IMR-90 (cell line): ENCODE results near the gene DOK3. TPM values are rescaled to one million over a fixed set of nuclear protein-coding genes. Genes with fewer than 3 reads are reported as not detected.

ENCODE experiments used
- ATAC-seq: fragments of 200-7000 bp; cut with Tn5 transposase; 2 replicates; pipeline ENCODE4 v1.9.1; 2020; ENCODE audit warnings: low read depth, mild to moderate bottlenecking, moderate library complexity
- BruUV-seq: library from RNA; stranded (reverse); fragments of 400-500 nt; replicated peaks from 2 replicates; lab custom pipeline; 2021; lab: Mats Ljungman, UMichigan
- CTCF ChIA-PET: fragments of 300-600 bp; formaldehyde crosslinking; extraction: SDS; loops from one replicate; lab custom pipeline; 2021; ENCODE audit warnings: antibody characterized with exemption; lab: Yijun Ruan, JAX
- POLR2A ChIA-PET: fragments of 300-600 bp; sonication (Branson Sonifier 250); formaldehyde crosslinking; loops from one replicate; lab custom pipeline; 2022; ENCODE audit warnings: antibody characterized with exemption; ENCODE audit not compliant: unreplicated experiment; lab: Charles Lee
- DNase-seq: peaks from one replicate; pipeline ENCODE4 v3.0.0; 2013
- H2AFZ ChIP-seq: replicated peaks from 2 replicates; pipeline ENCODE3; 2013; ENCODE audit warnings: low read length, mild to moderate bottlenecking; ENCODE audit not compliant: poor library complexity
- H2AK5ac ChIP-seq: 2 replicates; pipeline ENCODE4 v1.6.1; 2013; ENCODE audit warnings: low read depth, low read length, inconsistent platforms
- H2AK9ac ChIP-seq: replicated peaks from 2 replicates; pipeline ENCODE3; 2013; ENCODE audit warnings: mild to moderate bottlenecking, low read depth, low read length, moderate library complexity; ENCODE audit not compliant: poor library complexity
- H2BK120ac ChIP-seq: 2 replicates; pipeline ENCODE4 v1.6.1; 2013; ENCODE audit warnings: low read depth, low read length, inconsistent platforms
- H2BK15ac ChIP-seq: 3 replicates; pipeline ENCODE4 v1.6.1; 2013; ENCODE audit warnings: low read depth, low read length, inconsistent platforms
- H2BK20ac ChIP-seq: 2 replicates; pipeline ENCODE4 v1.6.1; 2013; ENCODE audit warnings: low read depth, mild to moderate bottlenecking, inconsistent platforms, low read length, moderate library complexity
- H2BK5ac ChIP-seq: 2 replicates; pipeline ENCODE4 v1.6.1; 2013; ENCODE audit warnings: mild to moderate bottlenecking, low read depth, low read length, inconsistent platforms; ENCODE audit not compliant: poor library complexity, severe bottlenecking
- H3K14ac ChIP-seq: replicated peaks from 2 replicates; pipeline ENCODE4 v1.6.1; 2013; ENCODE audit warnings: low read depth, low read length, inconsistent platforms
- H3K18ac ChIP-seq: 2 replicates; pipeline ENCODE4 v1.6.1; 2013; ENCODE audit warnings: low read depth, low read length, control low read depth
- H3K23ac ChIP-seq: 2 replicates; pipeline ENCODE4 v1.6.1; 2013; ENCODE audit warnings: low read depth, low read length, inconsistent platforms
- H3K27ac ChIP-seq: 2 replicates; pipeline ENCODE4 v1.5.1; 2013; ENCODE audit warnings: mild to moderate bottlenecking, control low read depth, low read length; ENCODE audit not compliant: insufficient read depth
- H3K27me3 ChIP-seq: 2 replicates; pipeline ENCODE4 v1.6.1; 2013; ENCODE audit warnings: low read length; ENCODE audit not compliant: control insufficient read depth, insufficient read depth
- H3K36me3 ChIP-seq: 2 replicates; pipeline ENCODE4 v1.6.1; 2013; ENCODE audit warnings: low read length, mixed read lengths; ENCODE audit not compliant: control insufficient read depth, insufficient read depth
- H3K4ac ChIP-seq: 2 replicates; pipeline ENCODE4 v1.6.1; 2013; ENCODE audit warnings: low read depth, low read length, inconsistent platforms
- H3K4me1 ChIP-seq: 2 replicates; pipeline ENCODE4 v1.6.1; 2013; ENCODE audit warnings: low read length, mixed read lengths; ENCODE audit not compliant: control insufficient read depth, insufficient read depth
- H3K4me2 ChIP-seq: 2 replicates; pipeline ENCODE4 v1.6.1; 2013; ENCODE audit warnings: low read depth, mild to moderate bottlenecking, control low read depth, low read length, moderate library complexity
- H3K4me3 ChIP-seq: 2 replicates; pipeline ENCODE4 v1.5.1; 2013; ENCODE audit warnings: low read depth, mild to moderate bottlenecking, control low read depth, low read length, moderate library complexity; ENCODE audit not compliant: insufficient read depth
- H3K56ac ChIP-seq: 2 replicates; pipeline ENCODE4 v1.6.1; 2013; ENCODE audit warnings: low read length, inconsistent platforms; ENCODE audit not compliant: insufficient read depth; ENCODE audit errors: extremely low read depth
- H3K79me1 ChIP-seq, 2 experiments: 2 replicates each; pipeline ENCODE4 v1.6.1; 2013; ENCODE audit warnings: low read length in 2 of 2, inconsistent platforms in 1 of 2, low read depth in 1 of 2
- H3K9ac ChIP-seq: 2 replicates; pipeline ENCODE4 v1.6.1; 2013; ENCODE audit warnings: low read depth, low read length, control low read depth
- H3K9me1 ChIP-seq: 2 replicates; pipeline ENCODE4 v1.6.1; 2013; ENCODE audit warnings: low read length, inconsistent platforms; ENCODE audit not compliant: insufficient read depth
- H3K9me3 ChIP-seq: 2 replicates; pipeline ENCODE4 v1.6.1; 2013; ENCODE audit warnings: low read length; ENCODE audit not compliant: control insufficient read depth, insufficient read depth
- H4K20me1 ChIP-seq: 2 replicates; pipeline ENCODE4 v1.6.1; 2013; ENCODE audit warnings: low read length, inconsistent platforms; ENCODE audit not compliant: insufficient read depth
- H4K5ac ChIP-seq: 2 replicates; pipeline ENCODE4 v1.6.1; 2013; ENCODE audit warnings: mild to moderate bottlenecking, low read depth, low read length, control low read depth
- H4K8ac ChIP-seq, 2 experiments: 2 replicates each; pipeline ENCODE4 v1.6.1; 2013; ENCODE audit warnings: low read depth in 2 of 2, low read length in 2 of 2, control low read depth in 1 of 2, inconsistent platforms in 1 of 2
- H4K91ac ChIP-seq: 2 replicates; pipeline ENCODE4 v1.6.1; 2013; ENCODE audit warnings: low read depth, low read length, inconsistent platforms; ENCODE audit not compliant: insufficient read depth
- BHLHE40 ChIP-seq: fragments of 150-350 bp; IDR thresholded peaks from 2 replicates; pipeline ENCODE4 v1.6.1; 2016; ENCODE audit warnings: mild to moderate bottlenecking, low read depth, low read length
- CEBPB ChIP-seq: IDR thresholded peaks from 2 replicates; pipeline ENCODE4 v1.6.1; 2012; ENCODE audit warnings: low read depth, low read length, improper control_type of control experiment
- CHD1 ChIP-seq: IDR thresholded peaks from 2 replicates; pipeline ENCODE4 v1.6.1; 2012; ENCODE audit warnings: low read depth, low read length, improper control_type of control experiment
- FOS ChIP-seq: fragments of 150-350 bp; IDR thresholded peaks from 2 replicates; pipeline ENCODE4 v1.6.1; 2016; ENCODE audit warnings: low read depth, low read length
- MAFK ChIP-seq: IDR thresholded peaks from 2 replicates; pipeline ENCODE4 v1.6.1; 2012; ENCODE audit warnings: low read depth, low read length, improper control_type of control experiment
- MAZ ChIP-seq: IDR thresholded peaks from 2 replicates; pipeline ENCODE4 v1.6.1; 2012; ENCODE audit warnings: low read depth, mild to moderate bottlenecking, low read length, improper control_type of control experiment, moderate library complexity, borderline replicate concordance
- NFE2L2 ChIP-seq: fragments of 150-350 bp; IDR thresholded peaks from 2 replicates; pipeline ENCODE4 v1.6.1; 2016; ENCODE audit warnings: low read depth, mild to moderate bottlenecking, low read length
- RFX5 ChIP-seq: IDR thresholded peaks from 2 replicates; pipeline ENCODE4 v1.8.0; 2012; ENCODE audit warnings: low read depth, mild to moderate bottlenecking, low read length, moderate library complexity
- SMC3 ChIP-seq: fragments of 150-350 bp; IDR thresholded peaks from 2 replicates; pipeline ENCODE4 v1.6.1; 2016; ENCODE audit warnings: low read depth, mild to moderate bottlenecking, antibody characterized with exemption, low read length, moderate library complexity
- WGBS, 2 experiments: methylation state at CpG; one replicate each; pipeline versions ENCODE4 v1.1.5 to v1.1.7; 2013; ENCODE audit warnings: missing lambda C conversion rate in 2 of 2; ENCODE audit not compliant: insufficient read length in 1 of 2; ENCODE audit errors: extremely low coverage in 2 of 2; 5-methylcytosine and 5-hydroxymethylcytosine counted together
- dilution Hi-C: fragments of 300-500 bp; cut with HindIII; formaldehyde crosslinking; loops from one replicate; pipeline ENCODE4 v1.14.3; 2018; ENCODE audit warnings: low sequenced_read_pairs; ENCODE audit not compliant: unreplicated experiment
- in situ Hi-C: fragments of 300-500 bp; cut with MboI; formaldehyde crosslinking; loops from 3 replicates; pipeline ENCODE4 v1.14.3; 2019; ENCODE audit warnings: low sequenced_read_pairs, inconsistent platforms, mixed read lengths
- intact Hi-C: fragments of 100-400 bp; cut with micrococcal nuclease; formaldehyde crosslinking; loops from 2 replicates; pipeline ENCODE4 v1.10.0; 2022
- polyA plus RNA-seq, 3 experiments: library from polyadenylated mRNA; depleted of rRNA; stranded (reverse); fragments of >200 nt; gene quantifications; 2 replicates each; pipeline ENCODE4 v1.2.3, GENCODE V29; 2012; ENCODE audit warnings: low replicate concordance in 1 of 3
- total RNA-seq: library from RNA; depleted of rRNA; stranded (reverse); fragments of >200 nt; gene quantifications from 2 replicates; pipeline ENCODE4 v1.2.3, GENCODE V29; 2012
- TF ChIP-seq, protein P1 (sequence below): fragments of 150-350 bp; IDR thresholded peaks from 2 replicates; pipeline ENCODE4 v1.6.1; 2017; ENCODE audit warnings: mild to moderate bottlenecking, antibody characterized with exemption, low read length, low read depth
- TF ChIP-seq, protein P2 (sequence below): conservative IDR thresholded peaks from 2 replicates; pipeline ENCODE4 v1.5.1; 2012; ENCODE audit warnings: mild to moderate bottlenecking, low read depth, low read length, improper control_type of control experiment
- TF ChIP-seq, protein P3 (sequence below): fragments of 150-350 bp; IDR thresholded peaks from 2 replicates; pipeline ENCODE4 v1.6.1; 2016; ENCODE audit warnings: low read depth, mild to moderate bottlenecking, low read length, moderate library complexity, borderline replicate concordance

Gene DOK3
- total and polyA plus RNA-seq, 2 of the 4 experiments (the other 2 are of a cell fraction): 0.54 to 3.9 TPM

DNA sequence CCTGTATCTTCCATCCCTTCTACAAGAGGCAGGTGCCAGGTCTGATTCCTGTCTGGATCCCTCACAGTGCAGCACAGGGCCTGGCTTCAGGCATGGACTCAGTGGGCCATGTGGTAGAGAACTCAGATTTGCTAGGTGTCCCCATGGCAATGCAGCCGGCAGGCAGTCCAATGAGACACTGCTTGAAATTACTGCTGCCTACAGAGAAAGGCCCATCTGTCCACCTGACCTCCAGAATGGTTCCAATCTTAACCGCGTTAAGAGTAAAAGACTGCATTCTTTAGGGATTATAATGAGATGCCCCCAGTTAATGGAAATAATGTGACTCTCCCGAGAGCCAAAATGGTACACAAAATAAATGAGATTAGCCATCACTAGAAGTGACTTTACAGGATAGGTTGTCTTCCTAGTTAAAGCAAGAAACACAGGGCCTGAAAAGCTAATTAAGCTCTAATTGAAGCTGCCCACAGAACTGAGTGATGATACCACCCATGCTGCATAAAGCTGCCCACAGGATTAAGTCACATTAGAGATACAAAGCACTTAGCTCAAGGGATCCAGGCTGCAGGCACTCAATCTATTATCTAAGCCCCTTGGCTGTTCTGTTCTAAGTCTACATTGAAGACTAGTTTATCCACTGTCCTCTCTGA is 33.3 kb upstream of the DOK3 start (continued):
- no peak for TF ChIP-seq BHLHE40

DNA sequence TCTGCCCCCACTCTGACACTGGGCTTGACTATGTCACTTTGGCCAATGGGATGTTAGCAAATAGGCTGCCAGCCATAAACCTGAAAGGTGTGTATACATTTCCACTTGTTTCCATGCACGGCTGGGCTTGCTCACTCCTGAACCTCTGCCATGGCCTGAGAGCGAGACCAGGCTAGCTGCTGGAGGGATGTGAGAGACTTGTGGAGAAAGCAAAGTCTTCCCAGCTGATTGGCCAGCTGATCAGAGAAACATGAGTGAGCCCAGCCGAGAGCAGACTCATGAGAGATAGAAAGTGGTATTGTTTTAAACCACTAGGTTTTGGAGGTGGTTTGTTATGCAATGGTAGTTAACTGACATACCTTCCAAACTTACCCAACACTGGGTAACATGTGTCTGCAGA is 30.8 kb upstream of the DOK3 start:
- Histone ChIP-seq H3K56ac (no peak overlapping the region), H3K18ac (no peak overlapping the region), H2BK5ac (no peak overlapping the region), H3K23ac (no peak overlapping the region), H4K20me1 (peaks cover 38% of the 10 kb centered on the region), H2BK20ac (no peak overlapping the region), H3K4me1 (peaks cover 32% of the 10 kb centered on the region), H3K4me3 (no peak overlapping the region), H4K5ac (peak overlapping the region; percentile 16; the same call in 1 of the 2 replicates), H2BK120ac (no peak overlapping the region), H2AFZ (peak overlapping the region; percentile 16), H3K9ac (no peak overlapping the region), H3K14ac (no peak overlapping the region), H3K9me1 (peaks cover 27% of the 10 kb centered on the region), H3K4me2 (no peak overlapping the region), H3K27ac (peak overlapping the region; percentile 7; the same call in 1 of the 2 replicates), H3K9me3 (no peaks in the 10 kb centered on the region), H3K27me3 (no peaks in the 10 kb centered on the region), H4K8ac (no peak overlapping the region; a peak in 2 of 4 replicates), H2AK5ac (peak overlapping the region; percentile 48), H4K91ac (0 out of 2 replicates have a peak overlapping the region, but pooled peaks have one; percentile 10), H3K36me3 (peaks cover 27% of the 10 kb centered on the region), H3K4ac (0 out of 2 replicates have a peak overlapping the region, but pooled peaks have one; percentile 13), H2AK9ac (peak overlapping the region; percentile 50), H3K79me1 (peaks cover 48 to 77% of the 10 kb centered on the region in 2 experiments), H2BK15ac (no peak overlapping the region)
- DNase-seq: no peak
- ChIA-PET POLR2A (no interaction called here), CTCF (no interaction called here)
- no TSS peak for BruUV-seq
- intact Hi-C loops (no loop called here), in situ Hi-C loops (no loop called here), dilution Hi-C loops (no loop called here)
- WGBS, 2 experiments: 100% methylated on average over 2 of the region's 3 CpGs; no CpG with 5 or more reads in 1 of the 2 experiments
- TF ChIP-seq, protein P1, sequence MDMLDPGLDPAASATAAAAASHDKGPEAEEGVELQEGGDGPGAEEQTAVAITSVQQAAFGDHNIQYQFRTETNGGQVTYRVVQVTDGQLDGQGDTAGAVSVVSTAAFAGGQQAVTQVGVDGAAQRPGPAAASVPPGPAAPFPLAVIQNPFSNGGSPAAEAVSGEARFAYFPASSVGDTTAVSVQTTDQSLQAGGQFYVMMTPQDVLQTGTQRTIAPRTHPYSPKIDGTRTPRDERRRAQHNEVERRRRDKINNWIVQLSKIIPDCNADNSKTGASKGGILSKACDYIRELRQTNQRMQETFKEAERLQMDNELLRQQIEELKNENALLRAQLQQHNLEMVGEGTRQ: no peak
- TF ChIP-seq CEBPB (no peak), FOS (no peak), NFE2L2 (no peak), SMC3 (no peak), MAFK (no peak), RFX5 (no peak), MAZ (no peak), CHD1 (no peak)
- TF ChIP-seq, protein P2, sequence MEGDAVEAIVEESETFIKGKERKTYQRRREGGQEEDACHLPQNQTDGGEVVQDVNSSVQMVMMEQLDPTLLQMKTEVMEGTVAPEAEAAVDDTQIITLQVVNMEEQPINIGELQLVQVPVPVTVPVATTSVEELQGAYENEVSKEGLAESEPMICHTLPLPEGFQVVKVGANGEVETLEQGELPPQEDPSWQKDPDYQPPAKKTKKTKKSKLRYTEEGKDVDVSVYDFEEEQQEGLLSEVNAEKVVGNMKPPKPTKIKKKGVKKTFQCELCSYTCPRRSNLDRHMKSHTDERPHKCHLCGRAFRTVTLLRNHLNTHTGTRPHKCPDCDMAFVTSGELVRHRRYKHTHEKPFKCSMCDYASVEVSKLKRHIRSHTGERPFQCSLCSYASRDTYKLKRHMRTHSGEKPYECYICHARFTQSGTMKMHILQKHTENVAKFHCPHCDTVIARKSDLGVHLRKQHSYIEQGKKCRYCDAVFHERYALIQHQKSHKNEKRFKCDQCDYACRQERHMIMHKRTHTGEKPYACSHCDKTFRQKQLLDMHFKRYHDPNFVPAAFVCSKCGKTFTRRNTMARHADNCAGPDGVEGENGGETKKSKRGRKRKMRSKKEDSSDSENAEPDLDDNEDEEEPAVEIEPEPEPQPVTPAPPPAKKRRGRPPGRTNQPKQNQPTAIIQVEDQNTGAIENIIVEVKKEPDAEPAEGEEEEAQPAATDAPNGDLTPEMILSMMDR: no peak
- TF ChIP-seq, protein P3, sequence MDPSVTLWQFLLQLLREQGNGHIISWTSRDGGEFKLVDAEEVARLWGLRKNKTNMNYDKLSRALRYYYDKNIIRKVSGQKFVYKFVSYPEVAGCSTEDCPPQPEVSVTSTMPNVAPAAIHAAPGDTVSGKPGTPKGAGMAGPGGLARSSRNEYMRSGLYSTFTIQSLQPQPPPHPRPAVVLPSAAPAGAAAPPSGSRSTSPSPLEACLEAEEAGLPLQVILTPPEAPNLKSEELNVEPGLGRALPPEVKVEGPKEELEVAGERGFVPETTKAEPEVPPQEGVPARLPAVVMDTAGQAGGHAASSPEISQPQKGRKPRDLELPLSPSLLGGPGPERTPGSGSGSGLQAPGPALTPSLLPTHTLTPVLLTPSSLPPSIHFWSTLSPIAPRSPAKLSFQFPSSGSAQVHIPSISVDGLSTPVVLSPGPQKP: no peak
- ATAC-seq: no peak
